ENCODE measurements around the gene VAPA.

The VAPA gene

DNA sequence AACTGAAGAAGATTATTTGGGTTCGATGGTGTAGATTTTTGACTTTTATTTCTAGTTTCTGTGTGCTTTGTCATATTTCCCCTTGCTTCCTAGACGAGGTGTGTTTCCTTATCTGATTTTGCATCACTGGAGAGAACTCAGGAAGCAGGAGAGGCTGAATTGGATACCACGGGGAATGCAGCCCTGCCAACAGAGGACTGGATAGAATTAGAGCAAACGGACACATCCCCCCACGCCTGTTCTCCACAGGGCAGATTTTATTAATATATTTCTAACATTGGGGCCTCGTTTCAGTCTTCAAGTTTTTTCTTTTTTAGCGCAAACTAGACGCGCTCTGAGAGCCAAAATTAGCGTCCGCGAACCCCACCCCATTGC lies 678 bp upstream of the VAPA start:
- DNase-seq (ENCODE audit: low read depth) = no peak
- peak overlapping the region; percentile 90 for H3K4me3 ChIP-seq (ENCODE audit: low read length)
- TF ChIP-seq, protein P1, sequence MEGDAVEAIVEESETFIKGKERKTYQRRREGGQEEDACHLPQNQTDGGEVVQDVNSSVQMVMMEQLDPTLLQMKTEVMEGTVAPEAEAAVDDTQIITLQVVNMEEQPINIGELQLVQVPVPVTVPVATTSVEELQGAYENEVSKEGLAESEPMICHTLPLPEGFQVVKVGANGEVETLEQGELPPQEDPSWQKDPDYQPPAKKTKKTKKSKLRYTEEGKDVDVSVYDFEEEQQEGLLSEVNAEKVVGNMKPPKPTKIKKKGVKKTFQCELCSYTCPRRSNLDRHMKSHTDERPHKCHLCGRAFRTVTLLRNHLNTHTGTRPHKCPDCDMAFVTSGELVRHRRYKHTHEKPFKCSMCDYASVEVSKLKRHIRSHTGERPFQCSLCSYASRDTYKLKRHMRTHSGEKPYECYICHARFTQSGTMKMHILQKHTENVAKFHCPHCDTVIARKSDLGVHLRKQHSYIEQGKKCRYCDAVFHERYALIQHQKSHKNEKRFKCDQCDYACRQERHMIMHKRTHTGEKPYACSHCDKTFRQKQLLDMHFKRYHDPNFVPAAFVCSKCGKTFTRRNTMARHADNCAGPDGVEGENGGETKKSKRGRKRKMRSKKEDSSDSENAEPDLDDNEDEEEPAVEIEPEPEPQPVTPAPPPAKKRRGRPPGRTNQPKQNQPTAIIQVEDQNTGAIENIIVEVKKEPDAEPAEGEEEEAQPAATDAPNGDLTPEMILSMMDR (IDR thresholded peaks at IDR 0.05; ENCODE audit: insufficient read depth, low read depth, low read length, missing control alignments) = no peak

GRCh38 chr18:9914334-9914583 lies 443 bp downstream of the VAPA start:
- peak overlapping the region; percentile 90 for H3K4me3 ChIP-seq (ENCODE audit: low read length)
- TF ChIP-seq, protein P1 (IDR thresholded peaks at IDR 0.05; ENCODE audit: insufficient read depth, low read depth, low read length, missing control alignments) = no peak

GRCh38 chr18:9914584-9915290 lies 921 bp downstream of the VAPA start:
- DNase-seq (ENCODE audit: low read depth) = peak; percentile 90
- TF ChIP-seq, protein P1 (IDR thresholded peaks at IDR 0.05; ENCODE audit: insufficient read depth, low read depth, low read length, missing control alignments) = no peak
- peak overlapping the region; percentile 78 for H3K4me3 ChIP-seq (ENCODE audit: low read length)

More at GRCh38 chr18:9914334-9914583, 443 bp downstream of the VAPA start:
- DNase-seq (ENCODE audit: low read depth) = no peak

- peak overlapping the region; percentile 78 for H3K4me3 ChIP-seq (ENCODE audit: low read length)
These were observed 1.7 kb downstream of the VAPA start for GRCh38 chr18:9915291-9916076.

DNA sequence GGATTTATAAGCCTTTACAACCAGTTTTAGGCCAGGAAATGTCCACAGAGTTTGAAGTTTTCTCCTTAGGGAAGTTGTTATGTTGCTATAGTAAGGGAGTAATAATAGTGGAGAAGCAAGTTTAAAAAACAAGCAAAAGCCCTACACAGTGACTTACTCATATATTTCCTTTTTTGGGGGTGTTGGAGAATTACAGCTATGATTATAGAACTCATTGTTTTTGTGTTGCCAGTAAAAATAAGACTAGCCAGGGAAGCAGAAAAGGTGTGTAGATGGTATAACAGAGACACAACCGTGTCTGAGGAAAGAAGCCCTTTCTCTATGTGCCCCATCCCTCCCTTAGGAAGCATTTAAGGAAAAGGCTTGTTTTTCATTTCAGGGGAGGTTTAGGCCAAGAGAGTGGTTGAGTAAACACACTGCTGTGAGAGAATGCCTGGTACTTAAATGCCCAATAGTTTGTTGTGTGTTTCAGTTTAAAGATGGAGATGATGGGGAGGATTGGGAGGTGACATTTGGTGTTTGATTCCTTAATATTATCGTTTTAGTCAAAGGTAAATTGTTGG lies 2.3 kb downstream of the VAPA start:
- no peak for DNase-seq (ENCODE audit: low read depth)
- H3K4me3 ChIP-seq (ENCODE audit: low read length) = peak overlapping the region; percentile 78
- TF ChIP-seq, protein P1 (IDR thresholded peaks at IDR 0.05; ENCODE audit: insufficient read depth, low read depth, low read length, missing control alignments) = no peak

More at GRCh38 chr18:9915291-9916076, 1.7 kb downstream of the VAPA start:
- no peak for DNase-seq (ENCODE audit: low read depth)
- TF ChIP-seq, protein P1 (IDR thresholded peaks at IDR 0.05; ENCODE audit: insufficient read depth, low read depth, low read length, missing control alignments) = no peak

DNA sequence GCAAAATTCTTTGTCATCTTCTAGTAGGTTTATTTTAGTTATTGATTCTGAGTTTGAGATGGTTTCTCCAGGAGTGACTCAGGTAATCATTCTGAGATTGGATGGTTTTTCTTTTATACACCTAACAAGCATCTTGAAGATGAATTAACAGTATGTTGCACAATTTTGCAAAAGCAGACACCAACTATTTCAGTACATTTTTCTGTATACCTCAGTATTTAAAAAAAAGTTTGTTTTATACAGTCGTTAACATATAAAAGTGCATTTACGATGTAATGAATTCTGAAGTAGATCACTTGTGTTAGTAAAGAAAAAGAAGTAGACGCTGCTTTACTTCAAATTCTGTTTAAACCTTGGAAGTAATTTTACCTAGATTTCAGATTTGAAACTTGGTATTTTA lies 3.0 kb downstream of the VAPA start:
- TF ChIP-seq, protein P1 (IDR thresholded peaks at IDR 0.05; ENCODE audit: insufficient read depth, low read depth, low read length, missing control alignments) = no peak
- H3K4me3 ChIP-seq (ENCODE audit: low read length) = no peak overlapping the region

More for the DNA sequence above, 3.0 kb downstream of the VAPA start:
- DNase-seq (ENCODE audit: low read depth) = no peak
